HG03159 (cell line): Measurements from ENCODE around the gene CETN1.
A peak's percentile ranks its signal among the peaks of the same experiment; 100 is the strongest.

ENCODE experiments used
- ATAC-seq: cut with Tn5 transposase; IDR thresholded peaks from one replicate; pipeline ENCODE4 v1.9.1; 2021; ENCODE audit warnings: mild to moderate bottlenecking, moderate library complexity; ENCODE audit not compliant: unreplicated experiment

Gene CETN1

GRCh38 chr18:621291-622043 is 41.3 kb downstream of the CETN1 start:
- no peak for ATAC-seq

GRCh38 chr18:622289-622688 is 42.1 kb downstream of the CETN1 start:
- ATAC-seq, result no peak

- ATAC-seq, result peak; percentile 67
Measured at GRCh38 chr18:623761-624620, 43.8 kb downstream of the CETN1 start.

DNA sequence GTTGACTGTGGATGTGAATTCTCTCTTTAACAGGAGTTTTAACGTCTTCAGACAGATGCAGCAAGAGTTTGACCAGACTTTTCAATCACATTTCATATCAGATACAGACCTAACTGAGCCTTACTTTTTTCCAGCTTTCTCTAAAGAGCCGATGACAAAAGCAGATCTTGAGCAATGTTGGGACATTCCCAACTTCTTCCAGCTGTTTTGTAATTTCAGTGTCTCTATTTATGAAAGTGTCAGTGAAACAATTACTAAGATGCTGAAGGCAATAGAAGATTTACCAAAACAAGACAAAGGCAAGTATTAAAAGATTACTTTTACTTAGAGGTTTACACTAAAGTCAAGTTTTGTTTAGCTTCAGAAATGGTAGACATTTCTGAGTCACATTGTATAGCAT is 47.1 kb downstream of the CETN1 start:
- no peak for ATAC-seq

GRCh38 chr18:629269-630150 is 49.3 kb downstream of the CETN1 start:
- no peak for ATAC-seq

GRCh38 chr18:631560-631959 is 51.4 kb downstream of the CETN1 start:
- ATAC-seq, result no peak
